MM.1S (cell line): ENCODE results near the gene TULP3.

ENCODE experiments used
- DNase-seq: peaks from one replicate; pipeline ENCODE4 v3.0.0-alpha.2; 2015
- H2AFZ ChIP-seq: fragments of 300-600 bp; sonication (generic); 2 replicates; pipeline ENCODE4 v1.6.0; 2016; ENCODE audit warnings: antibody characterized with exemption, low read length
- H3F3A ChIP-seq: fragments of 300-600 bp; sonication (generic); 2 replicates; pipeline ENCODE4 v1.6.1; 2016; ENCODE audit warnings: mild to moderate bottlenecking, antibody characterized with exemption, low read length, moderate library complexity, mixed read lengths; ENCODE audit not compliant: insufficient read depth
- H3K27ac ChIP-seq: fragments of 300-600 bp; sonication (generic); 2 replicates; pipeline ENCODE4 v1.5.1; 2016; ENCODE audit warnings: mild to moderate bottlenecking, low read length
- H3K27me3 ChIP-seq: fragments of 300-600 bp; sonication (generic); replicated peaks from 2 replicates; pipeline ENCODE4 v1.6.0; 2016; ENCODE audit warnings: low read length; ENCODE audit not compliant: insufficient read depth
- H3K36me3 ChIP-seq: fragments of 300-600 bp; sonication (generic); replicated peaks from 2 replicates; pipeline ENCODE4 v1.6.1; 2016; ENCODE audit warnings: mild to moderate bottlenecking, low read length, mixed read lengths; ENCODE audit not compliant: insufficient read depth
- H3K4me1 ChIP-seq: fragments of 300-600 bp; sonication (generic); 2 replicates; pipeline ENCODE4 v1.6.1; 2016; ENCODE audit warnings: low read length, mixed read lengths
- H3K4me2 ChIP-seq: fragments of 300-600 bp; sonication (generic); 2 replicates; pipeline ENCODE4 v1.6.0; 2016; ENCODE audit warnings: low read depth, low read length
- H3K4me3 ChIP-seq: fragments of 300-600 bp; sonication (generic); 2 replicates; pipeline ENCODE4 v1.5.1; 2016; ENCODE audit warnings: low read length, mixed read lengths
- H3K79me2 ChIP-seq: fragments of 300-600 bp; sonication (generic); 2 replicates; pipeline ENCODE4 v1.6.1; 2016; ENCODE audit warnings: mixed run types, low read length, mixed read lengths
- H3K9ac ChIP-seq: fragments of 300-600 bp; sonication (generic); 2 replicates; pipeline ENCODE4 v1.6.1; 2016; ENCODE audit warnings: low read length, mixed read lengths
- H3K9me2 ChIP-seq: fragments of 300-600 bp; sonication (generic); replicated peaks from 2 replicates; pipeline ENCODE4 v1.6.1; 2016; ENCODE audit warnings: mild to moderate bottlenecking, low read length, mixed read lengths; ENCODE audit not compliant: insufficient read depth
- H3K9me3 ChIP-seq: fragments of 300-600 bp; sonication (generic); replicated peaks from 2 replicates; pipeline ENCODE4 v1.6.1; 2016; ENCODE audit warnings: mild to moderate bottlenecking, low read length, mixed read lengths; ENCODE audit not compliant: insufficient read depth
- H4K20me1 ChIP-seq: fragments of 300-600 bp; sonication (generic); 2 replicates; pipeline ENCODE4 v1.6.1; 2016; ENCODE audit warnings: mild to moderate bottlenecking, low read length, moderate library complexity, mixed read lengths; ENCODE audit not compliant: insufficient read depth
- CTCF ChIP-seq: fragments of 300-600 bp; sonication (generic); IDR thresholded peaks from 2 replicates; pipeline ENCODE4 v1.5.1; 2016; ENCODE audit warnings: antibody characterized with exemption, low read length, mixed read lengths
- EZH2 ChIP-seq: fragments of 300-600 bp; sonication (generic); optimal IDR thresholded peaks from 2 replicates; pipeline ENCODE3; 2017; ENCODE audit warnings: low read depth, mild to moderate bottlenecking, antibody characterized with exemption, low read length, mixed read lengths
- EZH2phosphoT487 ChIP-seq: fragments of 300-600 bp; sonication (generic); IDR thresholded peaks from 2 replicates; pipeline ENCODE4 v1.6.1; 2018; ENCODE audit warnings: antibody characterized with exemption, low read length

TULP3 gene

GRCh38 chr12:2919249-2919648 is 28.6 kb downstream of the TULP3 start:
- no peak for DNase-seq
- no peaks in the 10 kb centered on the region for H3F3A ChIP-seq
- no peak overlapping the region for H3K4me2 ChIP-seq
- H3K4me1 ChIP-seq = no peaks in the 10 kb centered on the region
- no peaks in the 10 kb centered on the region for H3K79me2 ChIP-seq
- H3K27me3 ChIP-seq = no peaks in the 10 kb centered on the region
- H3K9ac ChIP-seq = no peak overlapping the region
- no peaks in the 10 kb centered on the region for H4K20me1 ChIP-seq
- no peaks in the 10 kb centered on the region for H3K9me3 ChIP-seq
- TF ChIP-seq CTCF (no peak), EZH2phosphoT487 (no peak), EZH2 (no peak)
- no peaks in the 10 kb centered on the region for H3K9me2 ChIP-seq
- no peaks in the 10 kb centered on the region for H3K36me3 ChIP-seq
- H2AFZ ChIP-seq = no peak overlapping the region
- H3K27ac ChIP-seq = no peak overlapping the region
- H3K4me3 ChIP-seq = no peak overlapping the region

GRCh38 chr12:2922329-2922728 is 31.6 kb downstream of the TULP3 start:
- Histone ChIP-seq H3K4me2 (no peak overlapping the region), H3K27me3 (no peaks in the 10 kb centered on the region), H2AFZ (no peak overlapping the region), H4K20me1 (no peaks in the 10 kb centered on the region), H3K4me1 (no peaks in the 10 kb centered on the region), H3K79me2 (no peaks in the 10 kb centered on the region), H3K4me3 (no peak overlapping the region), H3K9me2 (no peaks in the 10 kb centered on the region), H3K9me3 (no peaks in the 10 kb centered on the region), H3K9ac (no peak overlapping the region), H3F3A (no peaks in the 10 kb centered on the region), H3K36me3 (no peaks in the 10 kb centered on the region), H3K27ac (no peak overlapping the region)
- DNase-seq = no peak
- TF ChIP-seq EZH2 (no peak), EZH2phosphoT487 (no peak), CTCF (no peak)

GRCh38 chr12:2923057-2923456 is 32.4 kb downstream of the TULP3 start:
- Histone ChIP-seq H3K9me3 (no peaks in the 10 kb centered on the region), H3F3A (no peaks in the 10 kb centered on the region), H3K4me3 (no peak overlapping the region), H3K9ac (no peak overlapping the region), H3K4me1 (no peaks in the 10 kb centered on the region), H3K79me2 (no peaks in the 10 kb centered on the region), H3K36me3 (no peaks in the 10 kb centered on the region), H4K20me1 (no peaks in the 10 kb centered on the region), H3K4me2 (no peak overlapping the region), H3K27ac (no peak overlapping the region), H3K27me3 (no peaks in the 10 kb centered on the region), H2AFZ (no peak overlapping the region), H3K9me2 (no peaks in the 10 kb centered on the region)
- DNase-seq = no peak
- TF ChIP-seq EZH2 = no peak
- TF ChIP-seq EZH2phosphoT487 = no peak
- no peak for TF ChIP-seq CTCF

- Histone ChIP-seq H2AFZ (no peak overlapping the region), H3K36me3 (no peaks in the 10 kb centered on the region)
- no peak for DNase-seq
These were observed 33.3 kb downstream of the TULP3 start for GRCh38 chr12:2924019-2924418.

More at GRCh38 chr12:2924019-2924418, 33.3 kb downstream of the TULP3 start:
- no peaks in the 10 kb centered on the region for H4K20me1 ChIP-seq
- TF ChIP-seq EZH2 = no peak
- no peak for TF ChIP-seq EZH2phosphoT487
- TF ChIP-seq CTCF = no peak
- H3K9me3 ChIP-seq = no peaks in the 10 kb centered on the region
- no peaks in the 10 kb centered on the region for H3K4me1 ChIP-seq
- H3K4me3 ChIP-seq = no peak overlapping the region
- no peaks in the 10 kb centered on the region for H3K9me2 ChIP-seq
- H3K79me2 ChIP-seq = no peaks in the 10 kb centered on the region
- no peaks in the 10 kb centered on the region for H3K27me3 ChIP-seq
- no peak overlapping the region for H3K9ac ChIP-seq
- no peak overlapping the region for H3K27ac ChIP-seq
- no peaks in the 10 kb centered on the region for H3F3A ChIP-seq
- H3K4me2 ChIP-seq = no peak overlapping the region
